HCEC 1CT (cell line): ENCODE data around the gene SFT2D1.

Experiments
- DNase-seq: peaks from one replicate; pipeline ENCODE4 v3.0.0-alpha.2; 2017

The SFT2D1 gene

GRCh38 chr6:166305562-166306117 lies 36.7 kb downstream of the SFT2D1 start:
- DNase-seq = no peak

DNA sequence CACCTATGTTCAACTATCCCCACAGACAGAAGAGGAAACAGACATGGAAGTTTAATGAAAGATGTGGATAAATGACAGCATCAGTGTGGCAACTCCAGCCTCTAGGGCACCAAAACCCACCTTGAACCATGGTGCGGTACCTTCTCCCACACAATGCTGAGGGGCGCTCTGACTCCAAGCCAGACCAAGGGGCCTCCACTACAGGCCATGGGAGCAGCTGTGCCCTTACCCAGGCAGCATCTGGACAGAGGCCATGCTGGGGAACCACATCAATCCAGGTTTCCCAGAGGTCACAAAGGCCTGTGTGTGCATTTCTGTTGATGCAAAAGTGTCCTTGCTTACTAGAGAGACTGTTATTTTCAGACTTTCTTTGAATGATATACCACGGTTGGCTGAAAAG lies 38.2 kb downstream of the SFT2D1 start:
- DNase-seq = no peak

DNA sequence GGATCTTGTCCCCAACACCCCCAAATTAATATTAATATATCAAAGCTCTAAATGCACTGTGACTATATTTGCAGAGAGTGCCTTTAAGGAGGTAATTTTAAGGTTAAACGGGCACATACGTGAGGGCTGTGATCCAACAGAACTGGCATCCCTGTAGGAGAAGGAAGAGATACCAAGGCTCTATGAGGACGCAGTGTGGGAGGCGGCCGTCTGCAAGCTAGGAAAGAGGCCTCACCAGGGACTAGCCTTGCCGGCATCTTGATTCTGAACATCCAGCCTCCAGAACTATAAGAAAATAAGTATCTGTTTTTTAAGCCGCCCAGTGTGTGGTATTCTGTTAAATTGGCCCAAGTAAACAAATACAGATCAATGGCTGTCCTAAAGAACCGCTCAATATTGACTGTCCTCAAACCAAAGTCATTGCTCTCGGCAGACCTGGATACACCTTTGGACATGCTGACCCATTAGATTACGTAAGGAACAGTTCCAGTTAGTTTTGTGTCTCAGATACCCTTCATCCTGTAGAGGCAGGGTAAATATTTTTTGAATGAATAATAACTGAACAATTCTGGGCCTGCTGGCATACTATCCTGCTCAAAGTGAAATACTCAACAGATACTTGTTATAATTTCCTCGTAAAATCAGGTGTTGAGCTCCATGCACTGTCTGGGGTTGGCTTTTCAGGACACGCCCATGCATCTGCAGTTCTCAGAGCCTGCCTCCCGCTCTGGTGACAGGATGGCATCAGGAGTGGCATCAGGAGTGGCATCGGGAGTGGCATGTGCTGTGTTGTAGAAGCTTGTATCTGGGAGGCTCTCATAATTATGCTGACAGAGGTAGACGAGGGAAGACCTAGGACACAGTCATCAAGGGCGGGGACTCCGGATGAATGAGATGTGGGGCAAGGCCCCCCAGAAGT lies 40.5 kb downstream of the SFT2D1 start:
- no peak for DNase-seq

DNA sequence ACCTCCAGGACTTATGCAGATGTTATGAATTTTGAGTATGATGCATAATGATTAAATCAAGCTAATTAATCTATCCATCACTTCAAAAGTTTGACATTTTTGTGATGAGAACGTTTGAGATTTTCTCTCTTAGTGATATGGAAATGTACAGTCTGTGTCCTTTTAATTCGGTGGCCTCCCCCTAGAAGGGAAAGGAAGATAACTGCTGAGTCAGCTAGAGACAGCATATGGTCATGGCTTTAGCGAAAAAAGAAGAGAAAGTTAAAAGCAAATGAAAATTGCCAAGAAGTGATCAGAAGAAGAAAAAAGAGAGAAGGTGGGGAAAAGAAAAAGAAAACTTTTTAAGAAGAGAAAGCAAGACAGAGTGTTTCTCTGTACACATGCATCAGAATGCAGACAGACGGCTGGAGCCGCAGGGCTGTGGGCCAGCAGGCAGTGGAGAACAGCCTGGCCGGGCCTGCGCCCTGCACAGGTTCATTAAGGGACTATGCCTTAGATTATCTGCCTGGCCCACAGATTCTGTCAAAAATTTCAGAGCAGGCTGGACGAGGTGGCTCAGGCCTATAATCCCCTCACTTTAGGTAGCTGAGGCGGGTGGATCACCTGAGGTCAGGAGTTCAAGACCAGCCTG lies 41.9 kb downstream of the SFT2D1 start:
- no peak for DNase-seq

DNA sequence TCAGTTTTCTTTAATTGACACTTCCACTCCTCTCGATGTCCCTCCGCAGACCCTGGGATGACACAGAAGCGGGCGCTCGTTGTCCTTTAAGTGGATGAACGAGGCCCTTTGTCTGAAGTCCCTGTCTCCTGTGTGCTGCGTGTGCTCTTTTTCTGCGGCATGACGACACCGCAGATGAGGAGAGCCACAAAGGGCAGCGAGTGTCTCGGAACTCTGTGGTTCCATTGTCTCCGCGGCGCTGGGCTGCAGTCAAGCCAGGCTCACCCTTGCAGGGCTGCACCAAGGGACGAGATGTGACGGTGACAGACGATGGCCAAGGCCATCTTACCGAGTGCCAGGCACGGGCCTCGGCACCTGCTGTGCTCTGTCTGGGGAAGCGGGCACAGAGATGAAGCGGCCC lies 44.7 kb downstream of the SFT2D1 start:
- no peak for DNase-seq

GRCh38 chr6:166296035-166296883 lies 46.1 kb downstream of the SFT2D1 start:
- DNase-seq = no peak

GRCh38 chr6:166293731-166294584 lies 48.4 kb downstream of the SFT2D1 start:
- DNase-seq = no peak

DNA sequence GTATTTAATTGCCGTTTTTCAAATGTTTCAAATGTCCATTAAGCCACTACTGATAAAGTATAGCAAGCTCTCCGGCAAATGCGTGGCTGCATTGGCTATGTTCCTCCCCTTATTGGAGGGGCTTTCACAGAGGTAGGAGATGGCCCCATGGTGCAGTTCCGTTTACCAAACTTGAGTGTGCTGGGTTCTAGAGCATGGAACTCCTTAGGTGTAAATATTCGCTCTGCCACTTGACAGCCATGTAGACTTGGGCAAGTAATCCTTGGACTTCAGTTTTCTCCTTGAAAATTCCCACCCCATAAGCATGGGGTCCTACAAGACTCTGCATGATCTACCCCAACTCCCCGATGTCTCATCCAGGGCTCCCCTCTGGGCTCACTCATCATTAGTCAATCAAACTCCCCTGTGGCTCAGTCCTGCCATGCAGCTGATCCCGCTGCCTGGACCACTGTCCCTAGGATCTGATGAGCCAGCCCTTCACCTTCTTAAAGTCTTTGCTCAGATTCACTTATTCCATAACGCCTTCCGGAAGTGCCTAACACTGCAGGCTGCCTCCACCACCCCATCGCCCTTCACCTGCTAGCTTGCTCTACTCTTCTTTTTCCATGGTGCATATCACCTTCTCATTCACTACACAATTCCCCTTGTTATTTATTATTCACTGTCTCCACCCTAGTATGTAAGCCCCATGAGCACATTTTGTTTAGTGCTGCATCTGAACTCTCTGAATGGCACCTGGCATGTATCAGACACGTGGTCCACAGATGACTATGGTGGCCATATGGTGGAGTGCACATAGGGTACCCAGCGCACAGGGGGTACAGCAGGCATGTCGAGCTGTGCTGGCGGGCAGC lies 52.9 kb downstream of the SFT2D1 start:
- no peak for DNase-seq

- DNase-seq = no peak
Measured at GRCh38 chr6:166286839-166287271, 55.5 kb downstream of the SFT2D1 start.

- DNase-seq = no peak
Measured at GRCh38 chr6:166285233-166285632, 57.1 kb downstream of the SFT2D1 start.

- no peak for DNase-seq
Measured at GRCh38 chr6:166284640-166285039, 57.7 kb downstream of the SFT2D1 start.

DNA sequence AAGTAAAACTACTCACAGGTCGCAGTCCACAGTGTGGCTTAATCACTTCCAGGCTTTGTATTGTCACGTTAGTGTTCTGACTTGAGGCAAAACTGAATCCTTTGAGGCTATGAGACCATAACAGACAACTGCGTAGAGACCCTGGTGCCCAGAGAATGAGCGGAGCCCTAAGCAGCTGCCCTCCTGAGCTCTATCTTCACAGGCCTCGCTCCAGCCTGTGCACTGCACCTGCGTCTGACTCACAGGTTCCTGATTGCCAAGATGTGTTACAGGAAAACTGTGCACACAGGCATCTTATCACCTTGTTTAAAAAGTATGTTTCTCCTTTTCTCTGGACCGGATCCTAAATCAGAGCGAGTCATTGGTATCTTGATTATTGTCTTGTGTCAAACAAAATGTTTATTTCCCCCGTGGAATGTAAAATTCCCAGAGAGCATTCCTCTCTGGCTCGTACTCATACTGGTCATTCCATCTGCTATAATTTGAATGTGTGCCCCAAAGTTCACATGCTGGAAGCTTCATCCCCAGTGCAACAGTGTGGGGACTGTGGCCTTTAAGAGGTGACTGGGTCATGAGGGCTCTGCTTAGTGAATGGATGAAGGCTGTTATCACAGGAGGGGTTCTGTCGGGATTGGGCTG lies 59.8 kb downstream of the SFT2D1 start:
- DNase-seq = no peak

- no peak for DNase-seq
Measured at GRCh38 chr6:166281104-166281503, 61.2 kb downstream of the SFT2D1 start.

DNA sequence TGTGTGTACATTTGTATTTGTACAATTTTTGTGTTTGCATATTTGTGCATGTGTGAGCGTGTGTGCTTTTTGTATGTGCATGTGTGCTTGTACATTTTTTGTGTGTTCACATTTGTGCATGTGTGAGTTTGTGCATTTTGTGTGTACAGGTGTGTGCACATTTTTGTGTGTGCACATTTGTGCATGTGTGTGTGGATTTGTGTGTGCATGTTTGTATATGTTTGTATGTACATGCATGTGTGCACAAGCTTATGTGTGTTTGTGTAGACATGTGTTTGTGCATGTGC lies 63.0 kb downstream of the SFT2D1 start:
- no peak for DNase-seq

DNA sequence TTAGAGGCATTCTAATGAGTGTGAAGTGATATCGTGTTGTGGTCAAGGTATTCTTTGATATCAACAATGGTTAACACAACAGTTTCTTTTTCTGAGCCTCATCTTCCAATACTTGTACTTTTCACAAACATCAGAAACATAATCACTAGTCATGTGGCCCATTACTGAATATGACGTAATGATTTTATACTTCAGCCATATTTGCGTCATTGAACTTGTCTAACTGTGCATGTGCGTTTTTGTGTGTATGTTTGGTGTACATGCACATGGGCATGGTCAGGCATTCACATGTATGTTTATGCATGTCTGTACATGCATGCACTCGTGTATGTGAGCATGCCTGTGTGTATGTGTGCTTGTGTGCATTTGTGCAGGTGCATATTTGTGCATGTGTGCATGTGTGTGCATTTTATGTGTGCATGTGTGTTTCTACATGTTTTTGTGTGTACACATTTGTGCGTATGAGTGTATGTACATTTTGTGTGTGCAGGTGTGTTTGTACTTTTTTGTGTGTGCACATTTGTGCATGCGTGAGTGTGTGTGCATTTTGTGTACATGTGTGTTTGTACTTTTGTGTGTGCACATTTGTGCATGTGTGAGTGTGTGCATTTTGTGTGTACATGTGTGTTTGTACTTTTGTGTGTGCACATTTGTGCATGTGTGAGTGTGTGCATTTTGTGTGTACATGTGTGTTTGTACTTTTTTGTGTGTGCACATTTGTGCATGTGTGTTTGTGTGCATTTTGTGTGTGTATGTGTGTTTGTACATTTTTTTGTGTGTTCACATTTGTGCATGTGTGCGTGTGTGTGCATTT lies 63.6 kb downstream of the SFT2D1 start:
- no peak for DNase-seq

DNA sequence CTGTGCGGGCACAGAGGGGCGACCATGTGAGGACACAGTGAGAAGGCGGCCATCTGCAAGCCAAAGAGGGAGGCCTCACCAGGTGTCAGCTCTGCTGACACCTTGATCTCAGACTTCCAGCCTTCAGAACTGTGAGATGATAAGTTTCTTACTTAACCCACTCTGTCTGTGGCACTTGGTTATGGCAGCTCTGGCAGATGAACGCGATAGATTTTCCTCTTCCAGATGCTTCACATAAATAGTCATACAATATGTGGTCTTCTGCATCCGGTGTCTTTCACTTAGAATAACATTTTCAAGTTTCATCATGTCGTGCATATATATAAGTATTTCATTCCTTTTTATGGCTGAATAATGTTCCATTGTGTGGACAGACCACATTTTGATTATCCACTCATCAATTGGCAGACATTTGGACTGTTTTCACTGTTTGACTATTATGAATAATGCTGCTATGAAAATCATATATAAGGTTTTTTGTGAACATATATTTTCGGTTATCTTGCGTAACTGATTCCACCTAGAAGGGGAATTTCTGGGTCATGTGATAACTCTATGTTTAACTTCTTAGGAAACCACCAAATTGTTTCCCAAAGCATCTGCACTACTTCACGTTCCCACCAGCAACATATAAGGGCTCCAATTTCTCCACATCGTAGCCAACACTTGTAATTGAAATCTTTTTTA lies 64.3 kb downstream of the SFT2D1 start:
- DNase-seq = no peak

DNA sequence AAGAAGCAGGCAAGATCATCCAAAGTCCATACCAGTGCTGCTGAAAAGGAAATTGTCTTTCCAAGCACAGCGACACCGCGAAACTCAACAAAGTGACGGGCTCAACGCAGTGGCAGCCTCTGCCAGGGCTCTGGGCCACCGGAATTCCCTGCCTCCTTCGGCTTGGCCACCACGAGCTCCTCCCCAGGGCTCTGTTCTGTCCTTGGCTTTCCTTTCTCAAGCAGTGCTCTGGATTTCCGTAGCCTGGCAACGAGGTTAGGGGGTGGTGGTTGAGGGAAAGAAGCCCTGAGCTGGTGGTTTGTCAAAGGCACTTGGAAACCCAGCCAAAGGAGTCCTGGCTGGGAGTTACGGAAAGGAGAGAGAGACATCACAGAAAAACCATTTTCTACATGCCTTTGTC lies 65.3 kb downstream of the SFT2D1 start:
- no peak for DNase-seq

DNA sequence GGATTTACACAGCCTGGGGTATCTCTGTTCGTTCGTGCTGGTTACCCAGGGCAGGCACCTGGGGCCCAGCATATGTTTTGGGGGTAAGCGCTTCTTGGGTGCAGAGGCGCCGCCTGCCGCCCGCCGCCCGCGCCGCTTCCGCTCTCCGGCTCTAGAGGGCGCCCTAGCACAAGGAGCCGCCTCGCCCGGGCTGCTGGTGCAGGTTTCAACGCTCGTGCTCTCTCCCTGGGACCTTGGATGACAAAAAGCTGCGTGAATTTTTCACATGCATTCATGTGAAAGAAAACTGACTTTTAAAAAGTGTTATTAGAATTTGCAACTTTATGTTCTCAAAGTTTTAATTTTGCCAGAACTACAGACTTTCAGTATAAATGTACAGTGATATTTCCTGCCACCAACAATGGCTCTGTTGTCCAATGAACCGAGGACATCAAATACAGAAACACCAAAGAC lies 66.6 kb downstream of the SFT2D1 start:
- peak; percentile 42 for DNase-seq

- no peak for DNase-seq
Measured at GRCh38 chr6:166274739-166275370, 67.5 kb downstream of the SFT2D1 start.
